Measurements from ENCODE around the gene CIZ1. TPM values are rescaled to one million over a fixed set of nuclear protein-coding genes. Genes with fewer than 3 reads are reported as not detected.

The CIZ1 gene
- total RNA-seq, 1 donor from 2014 or later = 164 TPM

DNA sequence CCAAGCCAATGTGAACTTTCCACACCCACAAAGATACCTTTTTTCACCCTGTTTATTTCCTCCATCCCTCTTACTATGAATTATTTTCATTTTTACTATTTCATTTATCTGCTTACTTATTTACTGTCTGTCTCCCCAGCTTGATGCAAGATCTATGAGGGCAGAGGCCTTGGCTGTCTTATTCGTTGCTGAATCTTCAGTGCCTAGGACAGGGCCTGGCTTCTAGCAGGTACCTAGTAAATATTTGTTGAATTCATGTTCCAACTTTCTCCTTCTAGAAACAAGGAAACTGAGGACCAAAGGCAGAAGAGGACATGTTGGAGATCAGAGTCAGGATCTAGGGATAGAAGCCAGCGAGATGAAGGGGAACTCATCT lies 11.3 kb upstream of the CIZ1 start:
- H3K27ac Mint-ChIP-seq = no peak overlapping the region
- H3K4me1 Mint-ChIP-seq (ENCODE audit: low read depth) = peaks cover 13% of the 10 kb centered on the region
- no peaks in the 10 kb centered on the region for H3K9me3 Mint-ChIP-seq (ENCODE audit: low read depth)
- H3K4me3 Mint-ChIP-seq (ENCODE audit: low read depth) = peak overlapping the region; percentile 71
- TF ChIP-seq, protein P1, sequence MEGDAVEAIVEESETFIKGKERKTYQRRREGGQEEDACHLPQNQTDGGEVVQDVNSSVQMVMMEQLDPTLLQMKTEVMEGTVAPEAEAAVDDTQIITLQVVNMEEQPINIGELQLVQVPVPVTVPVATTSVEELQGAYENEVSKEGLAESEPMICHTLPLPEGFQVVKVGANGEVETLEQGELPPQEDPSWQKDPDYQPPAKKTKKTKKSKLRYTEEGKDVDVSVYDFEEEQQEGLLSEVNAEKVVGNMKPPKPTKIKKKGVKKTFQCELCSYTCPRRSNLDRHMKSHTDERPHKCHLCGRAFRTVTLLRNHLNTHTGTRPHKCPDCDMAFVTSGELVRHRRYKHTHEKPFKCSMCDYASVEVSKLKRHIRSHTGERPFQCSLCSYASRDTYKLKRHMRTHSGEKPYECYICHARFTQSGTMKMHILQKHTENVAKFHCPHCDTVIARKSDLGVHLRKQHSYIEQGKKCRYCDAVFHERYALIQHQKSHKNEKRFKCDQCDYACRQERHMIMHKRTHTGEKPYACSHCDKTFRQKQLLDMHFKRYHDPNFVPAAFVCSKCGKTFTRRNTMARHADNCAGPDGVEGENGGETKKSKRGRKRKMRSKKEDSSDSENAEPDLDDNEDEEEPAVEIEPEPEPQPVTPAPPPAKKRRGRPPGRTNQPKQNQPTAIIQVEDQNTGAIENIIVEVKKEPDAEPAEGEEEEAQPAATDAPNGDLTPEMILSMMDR (IDR thresholded peaks at IDR 0.05; ENCODE audit: unreplicated experiment) = no peak
- no peak for DNase-seq (ENCODE audit: low spot score, unreplicated experiment)
- no peaks in the 10 kb centered on the region for H3K36me3 Mint-ChIP-seq (ENCODE audit: insufficient read depth)
- H3K27me3 Mint-ChIP-seq = peaks cover 21% of the 10 kb centered on the region

DNA sequence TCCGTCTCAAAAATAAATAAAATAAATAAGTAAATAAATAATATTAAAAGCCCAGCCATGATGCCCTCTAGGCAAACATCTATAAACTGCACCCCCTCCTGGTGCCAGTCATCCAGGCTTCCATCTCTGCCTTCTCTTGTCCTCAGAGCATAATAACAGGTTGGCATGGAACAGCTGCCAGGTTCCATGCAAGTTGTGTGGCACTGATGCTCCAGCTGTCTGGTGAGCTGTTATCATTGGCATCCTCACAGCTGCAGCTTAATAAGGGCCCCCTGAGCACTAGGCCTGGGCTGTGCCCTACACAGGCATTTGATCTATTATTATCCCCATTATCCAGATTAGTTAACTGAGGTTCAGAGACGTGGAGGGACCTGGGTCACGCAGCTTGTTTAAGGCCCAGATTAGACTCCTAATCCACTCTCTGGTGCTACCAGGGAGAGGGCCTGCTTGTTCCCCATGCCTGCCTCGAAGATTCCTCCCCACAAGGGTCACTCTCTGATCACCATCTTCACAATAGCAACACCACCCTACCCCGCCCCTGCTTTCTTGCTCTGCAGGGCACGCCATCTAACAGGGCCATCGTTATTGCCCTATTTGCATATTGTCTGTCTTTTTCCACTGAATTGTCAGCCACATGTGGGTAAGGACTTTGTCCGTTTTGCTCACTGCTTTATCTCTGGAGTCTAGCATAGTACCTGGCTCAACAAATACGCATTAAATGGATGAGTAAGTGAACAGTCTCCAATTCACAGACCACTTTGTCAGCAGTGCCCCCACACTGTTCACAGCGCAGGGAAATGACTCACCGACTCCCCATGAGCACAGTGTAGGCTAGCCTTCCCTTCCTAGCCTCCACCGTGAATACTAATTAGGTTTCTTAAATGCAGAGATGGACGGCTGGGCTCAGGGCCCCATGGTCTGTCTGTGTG lies 10.3 kb upstream of the CIZ1 start:
- H3K4me3 Mint-ChIP-seq (ENCODE audit: low read depth) = no peak overlapping the region
- H3K36me3 Mint-ChIP-seq (ENCODE audit: insufficient read depth) = no peaks in the 10 kb centered on the region
- no peak overlapping the region for H3K27ac Mint-ChIP-seq
- H3K4me1 Mint-ChIP-seq (ENCODE audit: low read depth) = peaks cover 8% of the 10 kb centered on the region
- H3K27me3 Mint-ChIP-seq = peaks cover 16% of the 10 kb centered on the region
- TF ChIP-seq, protein P1 (IDR thresholded peaks at IDR 0.05; ENCODE audit: unreplicated experiment) = no peak
- H3K9me3 Mint-ChIP-seq (ENCODE audit: low read depth) = no peaks in the 10 kb centered on the region
- no peak for DNase-seq (ENCODE audit: low spot score, unreplicated experiment)

DNA sequence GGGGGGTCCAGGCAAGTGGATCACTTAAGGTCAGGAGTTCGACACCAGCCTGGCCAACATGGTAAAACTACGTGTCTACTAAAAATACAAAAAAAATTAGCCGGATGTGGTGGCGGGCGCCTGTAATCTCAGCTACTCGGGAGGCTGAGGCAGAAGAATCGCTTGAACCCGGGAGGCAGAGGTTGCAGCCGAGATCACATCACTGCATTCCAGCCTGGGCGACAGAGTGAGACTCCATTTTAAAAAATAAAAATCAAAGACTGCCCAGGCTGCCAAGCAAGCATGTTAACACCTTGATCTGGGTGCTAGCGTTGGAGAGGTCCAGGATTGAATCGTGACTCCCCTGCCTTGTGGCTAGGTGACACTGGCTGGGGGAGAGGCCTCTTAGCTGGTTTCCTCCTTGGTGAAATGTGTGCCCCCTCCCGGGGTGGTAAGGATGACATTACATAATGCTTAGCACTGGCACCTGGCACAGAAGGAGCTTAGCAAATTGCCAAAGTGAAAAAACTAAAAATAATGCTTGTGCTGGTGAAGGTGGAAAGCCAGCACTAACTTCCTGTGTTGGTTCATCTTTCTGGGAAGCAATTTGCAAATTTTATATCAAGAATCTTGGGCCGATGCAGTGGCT lies 2.2 kb upstream of the CIZ1 start:
- Mint-ChIP-seq H3K4me3 (ENCODE audit: low read depth) (no peak overlapping the region), H3K27me3 (no peaks in the 10 kb centered on the region), H3K9me3 (ENCODE audit: low read depth) (no peaks in the 10 kb centered on the region), H3K27ac (no peak overlapping the region), H3K4me1 (ENCODE audit: low read depth) (peaks cover 6% of the 10 kb centered on the region), H3K36me3 (ENCODE audit: insufficient read depth) (peaks cover 4% of the 10 kb centered on the region)
- DNase-seq (ENCODE audit: low spot score, unreplicated experiment) = no peak
- TF ChIP-seq, protein P1 (IDR thresholded peaks at IDR 0.05; ENCODE audit: unreplicated experiment) = no peak

DNA sequence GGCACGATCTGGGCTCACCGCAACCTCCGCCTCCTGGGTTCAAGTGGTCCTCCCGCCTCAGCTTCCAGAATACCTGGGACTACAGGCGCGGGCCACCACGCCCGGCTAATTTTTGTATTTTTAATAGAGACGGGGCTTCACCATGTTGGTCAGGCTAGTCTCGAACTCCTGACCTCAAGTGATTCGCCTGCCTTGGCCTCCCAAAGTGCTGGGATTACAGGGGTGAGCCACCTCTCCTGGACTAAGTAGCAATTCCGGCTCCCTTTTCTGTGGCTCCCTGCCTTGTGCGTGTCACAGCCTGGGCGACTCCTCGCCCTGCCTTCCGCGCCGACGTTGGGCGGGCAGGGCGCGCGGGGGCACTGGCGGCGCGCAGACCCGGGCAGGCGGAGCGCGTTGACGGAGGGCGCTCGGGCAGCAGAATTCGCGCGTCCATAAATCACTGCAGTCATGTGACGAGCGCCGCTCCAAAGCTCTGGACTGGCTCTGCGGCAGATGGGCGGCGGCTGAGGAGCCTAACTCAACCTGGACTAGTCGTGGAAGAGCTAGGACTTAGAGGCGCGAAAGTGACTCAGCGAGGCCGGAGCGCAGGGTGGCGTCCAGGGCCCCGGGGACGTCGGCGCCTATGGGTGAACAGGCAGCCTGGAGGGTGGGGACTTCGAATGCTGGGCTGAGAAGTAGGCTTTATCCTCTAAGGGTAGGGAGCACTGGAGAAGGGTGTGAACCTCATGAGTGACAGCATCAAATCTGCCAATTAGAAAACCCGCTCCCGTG lies 1.4 kb upstream of the CIZ1 start:
- peaks cover 6% of the 10 kb centered on the region for H3K4me1 Mint-ChIP-seq (ENCODE audit: low read depth)
- H3K9me3 Mint-ChIP-seq (ENCODE audit: low read depth) = no peaks in the 10 kb centered on the region
- peak overlapping the region; percentile 45 for H3K4me3 Mint-ChIP-seq (ENCODE audit: low read depth)
- no peaks in the 10 kb centered on the region for H3K27me3 Mint-ChIP-seq
- TF ChIP-seq, protein P1 (IDR thresholded peaks at IDR 0.05; ENCODE audit: unreplicated experiment) = no peak
- peak overlapping the region; percentile 67 for H3K27ac Mint-ChIP-seq
- DNase-seq (ENCODE audit: low spot score, unreplicated experiment) = no peak
- peaks cover 8% of the 10 kb centered on the region for H3K36me3 Mint-ChIP-seq (ENCODE audit: insufficient read depth)

All from progenitor cell of endocrine pancreas (in vitro differentiated cells).